ENCODE measurements around the gene ZCCHC3.
A peak's percentile ranks its signal among the peaks of the same experiment; 100 is the strongest.

ZCCHC3 gene

DNA sequence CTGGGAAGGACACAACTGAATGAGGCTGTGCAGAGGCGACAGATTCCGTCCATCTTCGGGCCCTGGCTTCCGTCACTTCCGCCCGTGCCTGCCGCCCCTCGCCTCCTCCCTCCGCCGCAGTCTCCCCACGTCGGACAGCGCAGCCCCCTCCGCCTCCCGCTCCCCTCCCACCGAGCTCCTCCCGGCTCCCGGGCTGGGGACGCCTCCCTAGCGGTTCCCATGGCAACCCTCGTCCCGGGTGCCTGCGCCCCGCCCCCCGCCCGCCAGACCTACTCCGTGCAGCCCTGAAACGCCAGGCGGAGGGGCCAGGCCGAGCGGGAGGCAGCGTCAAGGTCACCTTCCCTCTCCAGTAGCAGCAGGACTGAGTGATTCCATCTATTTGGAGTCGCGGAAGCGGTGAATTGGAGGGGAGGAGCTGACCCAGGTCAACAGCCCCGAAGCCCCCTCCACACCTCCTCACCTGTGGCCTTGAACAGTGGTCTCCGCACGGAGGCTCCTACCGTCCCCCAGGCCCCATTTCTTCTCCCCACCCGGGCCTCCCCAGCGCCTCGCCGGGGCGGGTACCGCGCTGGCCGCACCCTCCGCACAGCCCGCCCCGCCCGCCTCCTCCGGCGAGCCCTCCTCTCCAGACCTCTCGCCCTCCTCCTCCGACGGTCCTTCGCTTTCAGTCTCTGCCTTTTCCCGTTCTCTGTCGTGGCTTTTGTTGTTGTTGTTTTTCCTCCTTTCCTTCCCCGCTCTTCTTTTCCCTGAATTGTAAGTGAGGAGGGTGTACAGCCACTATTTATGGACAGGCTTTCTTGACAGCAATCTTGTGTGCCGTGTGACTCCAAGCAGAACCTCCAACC is 50.5 kb downstream of the ZCCHC3 start:
- DNase-seq = peak; percentile 94

DNA sequence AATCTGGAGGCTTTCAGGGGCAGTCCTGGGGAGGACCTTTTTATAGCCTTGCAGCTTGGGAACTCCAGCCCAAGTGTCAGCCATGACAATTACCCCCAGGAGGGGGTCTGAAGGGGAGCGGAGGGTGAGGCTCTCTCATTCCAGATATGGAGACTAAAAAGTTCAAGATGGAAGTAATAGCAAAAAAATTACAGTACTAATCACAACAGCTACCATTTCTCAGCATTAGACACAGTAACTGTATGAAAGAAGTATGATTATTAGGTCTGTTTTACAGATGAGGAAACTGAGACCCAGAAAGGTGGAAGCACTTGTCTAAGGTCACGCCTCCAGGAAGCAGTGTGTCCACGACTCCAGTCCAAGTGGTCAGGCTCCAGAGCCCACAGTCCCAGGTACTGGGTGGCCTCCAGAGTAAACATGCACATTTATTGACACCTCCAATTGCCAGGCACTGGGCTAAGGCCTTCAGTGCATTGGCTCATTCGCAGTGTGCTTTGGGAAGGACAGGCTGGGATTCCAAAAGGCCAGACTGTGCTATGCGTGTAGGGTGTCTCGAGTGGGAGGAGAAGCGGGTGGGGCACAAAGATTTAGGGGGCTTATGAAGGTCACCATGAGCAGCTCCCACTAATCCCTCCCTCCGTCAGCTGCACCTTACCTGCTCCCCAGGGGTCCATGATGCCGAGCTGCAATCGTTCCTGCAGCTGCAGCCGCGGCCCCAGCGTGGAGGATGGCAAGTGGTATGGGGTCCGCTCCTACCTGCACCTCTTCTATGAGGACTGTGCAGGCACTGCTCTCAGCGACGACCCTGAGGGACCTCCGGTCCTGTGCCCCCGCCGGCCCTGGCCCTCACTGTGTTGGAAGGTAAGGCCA is 51.8 kb downstream of the ZCCHC3 start:
- no peak for DNase-seq

Measured in GOT3 (cell line).